ENCODE data around the gene C9orf78.

Gene C9orf78

GRCh38 chr9:129839324-129840023 is 4.4 kb upstream of the C9orf78 start:
- no peak for DNase-seq

GRCh38 chr9:129838707-129839259 is 3.7 kb upstream of the C9orf78 start:
- no peak for DNase-seq

- no peak for DNase-seq
Observed at GRCh38 chr9:129836311-129837007, 1.4 kb upstream of the C9orf78 start.

GRCh38 chr9:129835860-129836223 is 767 bp upstream of the C9orf78 start:
- DNase-seq: no peak

- no peak for DNase-seq
Observed at GRCh38 chr9:129834489-129835127, 467 bp downstream of the C9orf78 start.

GRCh38 chr9:129832982-129833381 is 2.1 kb downstream of the C9orf78 start:
- DNase-seq: no peak

- DNase-seq: no peak
Observed at GRCh38 chr9:129828969-129829368, 6.1 kb downstream of the C9orf78 start.

- no peak for DNase-seq
Observed at GRCh38 chr9:129828051-129828450, 7.0 kb downstream of the C9orf78 start.

- no peak for DNase-seq
Observed at GRCh38 chr9:129826759-129827158, 8.3 kb downstream of the C9orf78 start.

- DNase-seq: no peak
Observed at GRCh38 chr9:129826344-129826743, 8.7 kb downstream of the C9orf78 start.

- DNase-seq: peak; percentile 96
Observed at GRCh38 chr9:129823935-129824601, 11.0 kb downstream of the C9orf78 start, which contains the start of gene TOR1A. Gene TOR1A (minus strand): TSS chr9:129824136. CDS start chr9:129824085, 51 bp downstream.

- DNase-seq: no peak
Observed at GRCh38 chr9:129823542-129823934, 11.5 kb downstream of the C9orf78 start.

- no peak for DNase-seq
Observed at GRCh38 chr9:129822898-129823541, 12.1 kb downstream of the C9orf78 start.

- DNase-seq: no peak
Observed at GRCh38 chr9:129816501-129817435, 18.3 kb downstream of the C9orf78 start.

GRCh38 chr9:129815278-129815677 is 19.8 kb downstream of the C9orf78 start:
- no peak for DNase-seq

- DNase-seq: no peak
Observed at GRCh38 chr9:129814432-129815223, 20.4 kb downstream of the C9orf78 start.

- no peak for DNase-seq
Observed at GRCh38 chr9:129813661-129814060, 21.4 kb downstream of the C9orf78 start.

- DNase-seq: no peak
Observed at GRCh38 chr9:129812385-129812784, 22.7 kb downstream of the C9orf78 start.

- no peak for DNase-seq
Observed at GRCh38 chr9:129811967-129812363, 23.1 kb downstream of the C9orf78 start.

GRCh38 chr9:129810788-129811187 is 24.3 kb downstream of the C9orf78 start:
- no peak for DNase-seq

- DNase-seq: no peak
Observed at GRCh38 chr9:129810116-129810515, 25.0 kb downstream of the C9orf78 start.

Measured in NCI-H2171 (cell line).